ENCODE measurements around the gene PLEKHN1.
A peak's percentile ranks its signal among the peaks of the same experiment; 100 is the strongest.
"Not testable (repeated sequence)": the region's sequence is repeated elsewhere in the genome, so short reads cannot be mapped to it uniquely, and the experiment has no call there.

PLEKHN1 gene

DNA sequence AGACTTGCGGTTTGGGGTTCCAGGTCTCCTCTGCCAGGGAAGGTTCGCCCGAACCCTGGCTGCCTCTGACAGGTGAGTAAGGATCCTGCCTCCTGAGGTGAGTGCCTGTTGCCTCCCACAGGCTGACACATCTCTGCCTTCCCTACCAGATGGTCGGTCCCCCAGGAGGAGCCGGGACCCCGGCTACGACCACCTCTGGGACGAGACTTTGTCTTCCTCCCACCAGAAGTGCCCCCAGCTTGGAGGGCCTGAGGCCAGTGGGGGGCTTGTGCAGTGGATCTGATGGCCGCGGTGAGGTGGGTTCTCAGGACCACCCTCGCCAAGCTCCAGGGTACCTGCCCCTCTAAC, 8.0 kb downstream of the PLEKHN1 start:
- no peak for DNase-seq (ENCODE audit: low read depth)

GRCh38 chr1:974687-975328, 8.5 kb downstream of the PLEKHN1 start:
- DNase-seq (ENCODE audit: low read depth): no peak

DNA sequence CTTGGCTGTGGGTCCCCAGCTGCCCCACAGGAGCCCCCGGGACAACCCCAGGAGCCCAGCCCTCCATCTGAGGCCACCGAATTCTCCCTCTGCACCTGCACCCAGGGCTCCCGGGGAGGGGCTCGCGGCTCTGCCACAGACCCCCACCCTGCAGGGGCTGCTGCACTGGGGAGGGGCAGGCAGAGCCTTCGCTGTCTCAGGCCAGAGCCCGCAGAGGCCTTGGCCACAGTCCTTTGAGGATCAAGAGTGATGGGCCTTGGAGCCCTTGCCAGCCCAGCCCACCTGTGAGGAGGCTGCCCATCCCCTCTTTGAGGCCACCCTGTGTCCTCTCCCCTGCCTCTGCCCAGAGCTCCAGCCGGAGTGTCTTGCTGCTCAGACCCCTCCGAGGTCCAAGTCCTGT, 9.1 kb downstream of the PLEKHN1 start:
- DNase-seq (ENCODE audit: low read depth): no peak

- no peak for DNase-seq (ENCODE audit: low read depth)
These were observed 9.8 kb downstream of the PLEKHN1 start for GRCh38 chr1:975896-976683.

GRCh38 chr1:976791-977190, 10.5 kb downstream of the PLEKHN1 start:
- not testable (repeated sequence) for DNase-seq (ENCODE audit: low read depth)

GRCh38 chr1:978069-978834, 12.0 kb downstream of the PLEKHN1 start:
- no peak for DNase-seq (ENCODE audit: low read depth)

DNA sequence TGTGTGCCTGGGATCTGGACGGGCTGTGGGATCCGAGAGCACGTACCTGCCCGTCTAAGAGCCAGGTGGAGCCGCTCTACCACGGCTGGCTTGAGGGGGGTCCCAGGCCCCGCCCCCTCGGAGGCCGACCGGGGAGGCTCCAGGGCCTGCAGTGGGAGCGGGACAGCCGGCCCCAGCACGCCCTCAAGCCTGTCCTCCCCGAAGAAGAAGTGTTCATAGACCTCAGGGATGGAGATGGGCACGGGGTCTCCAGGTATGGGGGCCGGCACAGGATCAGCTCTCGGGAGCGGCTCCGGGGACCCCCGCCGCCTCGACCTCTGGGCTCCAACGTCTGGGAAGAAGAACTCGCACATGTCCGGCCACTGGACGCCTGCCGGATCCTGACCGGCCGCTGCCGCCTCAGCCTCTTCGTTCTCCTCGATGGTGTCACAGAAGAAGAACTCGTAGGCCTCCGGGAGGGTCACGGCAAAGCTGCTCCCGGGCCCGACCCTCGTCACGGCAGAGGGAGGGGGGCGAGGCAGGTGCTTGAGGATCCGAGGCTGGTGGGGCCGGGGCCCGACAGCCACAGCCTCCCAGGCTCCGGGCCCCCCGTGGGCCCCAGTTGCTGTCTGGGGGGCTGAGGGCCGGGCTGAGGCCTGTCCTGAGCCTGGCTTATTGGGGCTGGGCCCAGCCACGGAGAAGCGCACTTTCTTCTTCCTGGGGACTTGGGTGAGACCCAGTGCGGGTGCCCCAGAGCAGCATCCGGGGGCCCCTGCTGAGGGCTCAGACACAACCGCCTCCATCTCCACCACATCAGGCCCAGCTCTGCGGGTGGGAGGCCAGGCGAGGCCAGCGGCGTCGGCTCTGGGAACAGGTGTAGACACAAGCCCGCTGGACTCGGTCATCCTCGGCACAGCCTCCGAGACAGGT, 12.8 kb downstream of the PLEKHN1 start:
- DNase-seq (ENCODE audit: low read depth): no peak

- DNase-seq (ENCODE audit: low read depth): no peak
These were observed 13.4 kb downstream of the PLEKHN1 start for GRCh38 chr1:979744-980072.

DNA sequence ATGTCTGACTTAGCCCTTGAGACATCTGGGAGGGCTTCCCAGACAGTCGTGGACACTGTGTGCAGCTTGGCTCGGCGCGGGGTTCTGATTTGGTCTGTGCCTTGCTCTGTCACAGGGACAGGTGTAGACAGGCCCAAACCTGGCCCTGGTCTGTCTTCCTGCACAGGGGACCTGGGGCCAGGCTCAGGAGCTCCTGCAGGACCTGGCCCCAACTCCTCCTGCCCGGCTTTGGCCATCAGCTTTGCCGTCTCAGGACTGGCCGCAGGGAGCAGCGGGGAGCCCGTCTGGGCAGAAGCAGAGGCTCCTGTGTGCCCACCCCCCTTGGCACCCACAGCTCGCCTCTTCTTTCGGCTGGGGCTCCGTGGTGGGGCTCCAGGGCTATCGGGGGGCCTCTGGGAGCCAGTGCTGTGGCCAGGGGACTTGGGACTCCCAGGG, 13.9 kb downstream of the PLEKHN1 start:
- DNase-seq (ENCODE audit: low read depth): no peak

GRCh38 chr1:980602-981395, 14.5 kb downstream of the PLEKHN1 start:
- no peak for DNase-seq (ENCODE audit: low read depth)

- DNase-seq (ENCODE audit: low read depth): no peak
These were observed 15.2 kb downstream of the PLEKHN1 start for GRCh38 chr1:981491-981954.

- no peak for DNase-seq (ENCODE audit: low read depth)
These were observed 15.8 kb downstream of the PLEKHN1 start, which contains the start of gene PERM1 for GRCh38 chr1:981955-982558. PERM1 (minus strand) TSS chr1:982093; CDS start chr1:981029, 1,064 bp downstream.

GRCh38 chr1:982765-983436, 16.6 kb downstream of the PLEKHN1 start:
- DNase-seq (ENCODE audit: low read depth): no peak

GRCh38 chr1:983798-984475, 17.7 kb downstream of the PLEKHN1 start:
- DNase-seq (ENCODE audit: low read depth): peak; percentile 48

- DNase-seq (ENCODE audit: low read depth): no peak
These were observed 18.2 kb downstream of the PLEKHN1 start for GRCh38 chr1:984476-984814.

DNA sequence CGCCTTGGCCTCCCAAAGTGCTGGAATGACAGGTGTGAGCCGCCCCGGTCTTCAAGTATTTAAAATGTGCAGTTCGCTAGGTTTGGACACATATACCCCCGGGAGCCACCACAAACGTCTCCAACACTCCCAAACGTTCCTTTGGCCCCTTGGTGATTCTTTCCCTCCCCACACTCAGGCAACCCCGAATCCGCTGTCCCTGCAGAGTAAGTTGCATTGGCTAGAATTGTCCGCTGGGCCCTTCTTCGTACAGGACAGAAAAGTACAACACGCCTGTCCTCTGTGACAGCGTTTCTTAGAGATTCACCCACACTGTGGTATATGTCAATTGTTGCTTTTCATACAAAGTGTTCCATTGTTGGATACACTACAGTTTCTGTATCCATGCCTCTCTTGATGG, 18.8 kb downstream of the PLEKHN1 start:
- no peak for DNase-seq (ENCODE audit: low read depth)

DNA sequence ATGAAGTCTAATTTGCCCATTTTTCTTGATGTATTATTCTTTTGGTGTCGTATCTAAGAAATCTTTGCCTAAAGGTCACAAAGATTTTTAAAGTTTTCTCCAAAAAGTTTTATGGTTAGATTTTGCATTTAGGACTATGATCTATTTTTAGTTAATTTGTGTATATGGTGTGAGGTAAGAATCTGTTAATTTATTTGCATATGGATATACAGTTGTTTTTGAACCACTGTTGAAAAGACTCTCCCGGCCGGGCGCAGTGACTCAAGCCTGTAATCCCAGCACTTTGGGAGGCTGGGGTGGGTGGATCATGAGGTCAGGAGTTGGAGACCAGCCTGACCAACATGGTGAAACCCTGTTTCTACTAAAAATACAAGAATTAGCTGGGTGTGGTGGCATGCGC, 21.8 kb downstream of the PLEKHN1 start:
- not testable (repeated sequence) for DNase-seq (ENCODE audit: low read depth)

DNA sequence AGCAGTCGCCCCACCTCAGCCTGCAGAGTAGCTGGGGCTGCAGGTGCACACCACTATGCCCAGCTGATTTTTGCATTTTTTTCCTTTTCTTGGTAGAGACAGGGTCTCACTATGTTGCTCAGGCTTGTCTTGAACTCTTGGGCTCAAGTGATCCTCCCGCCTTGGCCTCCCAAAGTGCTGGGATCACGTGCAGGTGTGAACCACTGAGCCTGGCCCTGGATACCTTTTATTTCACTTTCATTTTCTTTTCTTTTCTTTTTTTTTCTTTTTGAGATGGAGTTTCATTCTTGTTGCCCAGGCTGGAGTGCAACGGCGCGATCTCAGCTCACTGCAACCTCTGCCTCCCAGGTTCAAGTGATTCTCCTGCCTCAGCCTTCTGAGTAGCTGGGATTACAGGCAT, 25.0 kb downstream of the PLEKHN1 start:
- not testable (repeated sequence) for DNase-seq (ENCODE audit: low read depth)

- DNase-seq (ENCODE audit: low read depth): no peak
These were observed 25.6 kb downstream of the PLEKHN1 start for GRCh38 chr1:991895-992294.

DNA sequence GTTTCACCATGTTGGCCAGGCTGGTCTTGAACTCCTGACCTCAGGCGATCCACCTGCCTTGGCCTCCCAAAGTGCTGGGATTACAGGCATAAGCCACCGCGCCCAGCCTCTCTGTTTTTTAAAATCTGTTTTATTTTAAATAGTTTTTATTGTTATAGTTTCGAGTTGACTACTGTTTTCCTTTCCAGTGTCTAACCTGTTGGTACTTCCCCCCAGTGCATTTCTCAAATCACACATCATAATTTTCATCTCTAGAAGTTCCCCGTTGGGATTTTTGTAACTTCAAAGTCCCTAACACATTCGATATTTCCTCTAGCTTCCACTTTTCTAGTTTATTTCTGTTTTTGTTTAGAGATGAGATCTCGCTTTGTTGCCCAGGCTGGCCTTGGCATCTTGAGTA, 26.1 kb downstream of the PLEKHN1 start:
- no peak for DNase-seq (ENCODE audit: low read depth)
